ENCODE measurements around the gene RAE1.

GRCh38 chr20:57316795-57317201 is 34.3 kb upstream of the RAE1 start:
- TF ChIP-seq, protein P1, sequence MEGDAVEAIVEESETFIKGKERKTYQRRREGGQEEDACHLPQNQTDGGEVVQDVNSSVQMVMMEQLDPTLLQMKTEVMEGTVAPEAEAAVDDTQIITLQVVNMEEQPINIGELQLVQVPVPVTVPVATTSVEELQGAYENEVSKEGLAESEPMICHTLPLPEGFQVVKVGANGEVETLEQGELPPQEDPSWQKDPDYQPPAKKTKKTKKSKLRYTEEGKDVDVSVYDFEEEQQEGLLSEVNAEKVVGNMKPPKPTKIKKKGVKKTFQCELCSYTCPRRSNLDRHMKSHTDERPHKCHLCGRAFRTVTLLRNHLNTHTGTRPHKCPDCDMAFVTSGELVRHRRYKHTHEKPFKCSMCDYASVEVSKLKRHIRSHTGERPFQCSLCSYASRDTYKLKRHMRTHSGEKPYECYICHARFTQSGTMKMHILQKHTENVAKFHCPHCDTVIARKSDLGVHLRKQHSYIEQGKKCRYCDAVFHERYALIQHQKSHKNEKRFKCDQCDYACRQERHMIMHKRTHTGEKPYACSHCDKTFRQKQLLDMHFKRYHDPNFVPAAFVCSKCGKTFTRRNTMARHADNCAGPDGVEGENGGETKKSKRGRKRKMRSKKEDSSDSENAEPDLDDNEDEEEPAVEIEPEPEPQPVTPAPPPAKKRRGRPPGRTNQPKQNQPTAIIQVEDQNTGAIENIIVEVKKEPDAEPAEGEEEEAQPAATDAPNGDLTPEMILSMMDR (IDR thresholded peaks at IDR 0.05), result no peak
- TF ChIP-seq EP300 (IDR thresholded peaks at IDR 0.05) (no peak), POLR2A (IDR thresholded peaks at IDR 0.05) (no peak)
